Parathyroid adenoma (tissue), 2 donors: ENCODE results near the gene HIPK4.

Source experiments
- H2AFZ ChIP-seq: fragments of 300-600 bp; sonication (generic); one replicate; pipeline ENCODE4 v1.7.0; 2017; ENCODE audit warnings: antibody characterized with exemption, mild to moderate bottlenecking
- H3K27ac ChIP-seq: fragments of 300-600 bp; sonication (generic); one replicate; pipeline ENCODE4 v1.7.0; 2017
- H3K27me3 ChIP-seq: fragments of 300-600 bp; sonication (generic); one replicate; pipeline ENCODE4 v1.7.0; 2017; ENCODE audit warnings: low read length; ENCODE audit not compliant: control insufficient read depth, insufficient read depth
- H3K36me3 ChIP-seq: fragments of 300-600 bp; sonication (generic); one replicate; pipeline ENCODE4 v1.7.0; 2017; ENCODE audit warnings: low read length; ENCODE audit not compliant: control insufficient read depth, insufficient read depth
- H3K4me1 ChIP-seq: fragments of 300-600 bp; sonication (generic); one replicate; pipeline ENCODE4 v1.7.0; 2017; ENCODE audit warnings: control low read depth
- H3K4me2 ChIP-seq: fragments of 300-600 bp; sonication (generic); one replicate; pipeline ENCODE4 v1.7.0; 2017; ENCODE audit warnings: low read length
- H3K4me3 ChIP-seq: fragments of 300-600 bp; sonication (generic); one replicate; pipeline ENCODE4 v1.7.0; 2017; ENCODE audit warnings: low read depth, low read length
- H3K79me2 ChIP-seq: fragments of 300-600 bp; sonication (generic); one replicate; pipeline ENCODE4 v1.7.0; 2017; ENCODE audit warnings: control low read depth
- H3K9ac ChIP-seq: fragments of 300-600 bp; sonication (generic); one replicate; pipeline ENCODE4 v1.7.0; 2017; ENCODE audit warnings: mild to moderate bottlenecking
- H3K9me3 ChIP-seq: fragments of 300-600 bp; sonication (generic); one replicate; pipeline ENCODE4 v1.7.0; 2017; ENCODE audit warnings: low read length; ENCODE audit not compliant: control insufficient read depth
- CTCF ChIP-seq: fragments of 300-600 bp; sonication (generic); IDR thresholded peaks from one replicate; pipeline ENCODE4 v1.7.0; 2017; ENCODE audit warnings: antibody characterized with exemption, mild to moderate bottlenecking
- donor health status: primary hyperparathyroidism.

Gene HIPK4

GRCh38 chr19:40388481-40388880 lies 1.5 kb downstream of the HIPK4 start:
- Histone ChIP-seq H2AFZ (no peak overlapping the region), H3K9me3 (no peaks in the 10 kb centered on the region), H3K4me2 (no peak overlapping the region), H3K79me2 (no peaks in the 10 kb centered on the region), H3K4me1 (peaks cover 10% of the 10 kb centered on the region), H3K27me3 (no peaks in the 10 kb centered on the region), H3K36me3 (no peaks in the 10 kb centered on the region), H3K27ac (no peak overlapping the region), H3K4me3 (no peak overlapping the region), H3K9ac (no peak overlapping the region)
- TF ChIP-seq CTCF, result no peak

- Histone ChIP-seq H3K36me3 (no peaks in the 10 kb centered on the region), H3K4me3 (no peak overlapping the region), H3K27me3 (no peaks in the 10 kb centered on the region), H3K9ac (no peak overlapping the region), H3K79me2 (no peaks in the 10 kb centered on the region), H3K9me3 (no peaks in the 10 kb centered on the region), H2AFZ (no peak overlapping the region), H3K27ac (no peak overlapping the region), H3K4me2 (no peak overlapping the region), H3K4me1 (no peaks in the 10 kb centered on the region)
- TF ChIP-seq CTCF, result no peak
Observed at GRCh38 chr19:40387155-40387554, 2.8 kb downstream of the HIPK4 start.

- Histone ChIP-seq H3K27me3 (no peaks in the 10 kb centered on the region), H3K79me2 (no peaks in the 10 kb centered on the region), H3K27ac (no peak overlapping the region), H3K9ac (no peak overlapping the region), H3K4me3 (no peak overlapping the region), H2AFZ (no peak overlapping the region), H3K4me1 (no peaks in the 10 kb centered on the region), H3K4me2 (no peak overlapping the region), H3K9me3 (no peaks in the 10 kb centered on the region), H3K36me3 (no peaks in the 10 kb centered on the region)
- TF ChIP-seq CTCF, result no peak
Observed at GRCh38 chr19:40383668-40384248, 6.2 kb downstream of the HIPK4 start.

GRCh38 chr19:40381321-40381720 lies 8.7 kb downstream of the HIPK4 start:
- no peak overlapping the region for H3K4me3 ChIP-seq
- no peaks in the 10 kb centered on the region for H3K4me1 ChIP-seq
- H3K9me3 ChIP-seq, result no peaks in the 10 kb centered on the region
- no peak overlapping the region for H3K27ac ChIP-seq
- no peak overlapping the region for H3K4me2 ChIP-seq
- no peaks in the 10 kb centered on the region for H3K36me3 ChIP-seq
- H3K79me2 ChIP-seq, result no peaks in the 10 kb centered on the region
- no peak overlapping the region for H2AFZ ChIP-seq
- no peak overlapping the region for H3K9ac ChIP-seq
- no peak for TF ChIP-seq CTCF
- no peaks in the 10 kb centered on the region for H3K27me3 ChIP-seq

- no peak overlapping the region for H3K27ac ChIP-seq
- no peak for TF ChIP-seq CTCF
- H3K79me2 ChIP-seq, result no peaks in the 10 kb centered on the region
- no peak overlapping the region for H3K4me2 ChIP-seq
- no peaks in the 10 kb centered on the region for H3K9me3 ChIP-seq
- no peaks in the 10 kb centered on the region for H3K27me3 ChIP-seq
- H3K9ac ChIP-seq, result no peak overlapping the region
- H2AFZ ChIP-seq, result no peak overlapping the region
- no peaks in the 10 kb centered on the region for H3K36me3 ChIP-seq
- H3K4me3 ChIP-seq, result no peak overlapping the region
- no peaks in the 10 kb centered on the region for H3K4me1 ChIP-seq
Observed at GRCh38 chr19:40380199-40381037, 9.6 kb downstream of the HIPK4 start.
